HG03558 (cell line): Measurements from ENCODE around the gene KLHL30.
"Not testable (repeated sequence)": the region's sequence is repeated elsewhere in the genome, so short reads cannot be mapped to it uniquely, and the experiment has no call there.

Experiments used
- ATAC-seq: cut with Tn5 transposase; IDR thresholded peaks from one replicate; pipeline ENCODE4 v1.9.1; 2021; ENCODE audit warnings: moderate number of reproducible peaks; ENCODE audit not compliant: unreplicated experiment; ENCODE audit errors: extremely low read depth

KLHL30 gene

DNA sequence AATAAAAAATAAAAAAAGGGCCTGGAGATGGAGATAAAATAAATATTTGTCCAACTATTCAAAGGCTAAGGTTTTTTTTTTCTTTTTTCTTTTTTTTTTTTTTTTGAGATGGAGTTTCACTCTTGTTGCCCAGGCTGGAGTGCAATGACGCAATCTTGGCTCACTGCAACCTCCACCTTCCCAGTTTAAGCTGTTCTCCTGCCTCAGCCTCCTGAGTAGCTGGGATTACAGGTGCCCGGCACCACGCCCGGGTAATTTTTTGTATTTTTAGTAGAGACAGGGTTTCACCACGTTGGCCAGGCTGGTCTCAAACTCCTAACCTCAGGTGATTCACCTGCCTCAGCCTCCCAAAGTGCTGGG is 32.6 kb downstream of the KLHL30 start:
- ATAC-seq = not testable (repeated sequence)

DNA sequence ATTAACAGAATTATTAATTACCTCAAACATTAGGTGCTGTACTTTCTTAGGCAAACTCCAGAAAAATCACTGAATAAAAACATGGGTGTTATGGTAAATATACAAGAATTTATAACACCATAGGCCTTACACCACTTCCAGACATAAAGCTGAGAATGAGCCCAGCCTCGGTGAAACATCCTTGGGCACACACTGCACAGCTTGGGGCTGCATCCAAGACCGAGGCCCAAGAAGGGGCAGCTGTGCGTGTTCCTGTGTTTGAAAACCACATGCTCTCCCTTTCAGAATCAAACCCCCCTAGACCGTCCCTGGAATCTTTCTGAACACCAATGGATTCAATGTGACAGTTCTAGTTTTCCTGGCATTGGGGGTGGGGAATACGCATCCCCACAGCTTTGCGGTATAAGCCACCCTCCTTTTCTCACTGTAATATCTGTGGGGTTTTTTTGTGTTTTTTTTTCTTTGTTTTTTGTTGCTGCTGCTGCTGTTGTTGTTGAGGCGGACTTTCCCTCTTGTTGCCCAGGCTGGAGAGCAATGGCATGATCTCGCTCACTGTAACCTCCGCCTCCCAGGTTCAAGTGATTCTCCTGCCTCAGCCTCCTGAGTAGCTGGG is 33.2 kb downstream of the KLHL30 start:
- no peak for ATAC-seq

DNA sequence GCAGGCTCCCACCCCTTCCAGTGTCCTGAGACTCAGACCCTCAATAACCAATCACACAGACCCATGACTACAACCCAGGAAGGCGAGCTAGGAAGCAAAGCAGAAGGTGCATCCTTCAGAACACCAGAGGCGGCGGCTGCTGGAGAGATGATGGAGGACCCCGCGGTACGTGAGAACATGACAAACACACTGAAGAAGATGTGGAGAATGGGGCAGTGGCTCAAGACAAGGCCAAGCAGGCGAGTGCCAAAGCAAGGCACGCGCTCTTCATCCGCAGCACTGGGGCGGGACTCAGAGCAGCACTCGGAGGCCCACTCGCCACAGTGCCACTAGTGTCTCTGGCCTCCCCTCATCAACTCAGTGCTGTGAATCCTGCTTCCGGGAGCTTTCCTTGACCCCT is 34.0 kb downstream of the KLHL30 start:
- no peak for ATAC-seq

DNA sequence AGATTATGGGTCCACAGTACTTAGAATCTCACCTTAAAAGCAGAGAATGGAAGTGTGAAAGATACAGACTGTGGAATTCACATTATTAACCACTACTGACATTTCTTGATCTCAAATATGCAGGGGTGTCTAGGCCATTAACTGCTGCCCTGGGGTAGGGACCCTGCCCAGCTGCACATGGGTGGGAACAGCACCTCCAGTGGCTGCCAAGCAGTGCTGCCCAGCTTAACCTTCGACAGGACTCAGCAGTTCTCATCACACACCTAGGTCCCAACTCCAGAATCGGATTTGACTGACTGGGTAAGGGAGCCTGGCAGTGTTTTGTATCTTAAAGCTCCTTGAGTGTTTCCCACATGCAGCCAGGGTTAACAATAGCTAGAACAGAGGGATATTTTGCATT is 35.2 kb downstream of the KLHL30 start:
- ATAC-seq = no peak

DNA sequence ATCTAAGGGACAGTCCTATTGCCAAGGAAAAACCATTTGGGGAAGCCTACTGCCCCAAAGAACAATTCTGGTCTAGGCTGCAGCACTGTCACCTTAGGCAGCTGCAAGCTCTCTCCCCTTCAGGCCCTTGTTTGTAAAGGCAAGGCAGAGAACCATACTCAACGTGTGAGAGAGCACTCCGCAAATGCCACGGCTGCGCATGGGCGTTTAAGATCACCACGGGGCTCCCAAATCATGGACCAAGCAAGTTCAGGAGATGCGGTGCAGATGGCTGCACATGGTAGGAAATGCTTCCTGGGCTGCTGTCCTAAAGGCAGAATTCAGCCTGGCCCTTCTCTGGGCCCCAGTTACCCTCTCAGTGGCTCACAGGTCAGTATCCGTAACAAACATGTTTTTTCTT is 35.8 kb downstream of the KLHL30 start:
- ATAC-seq = no peak

DNA sequence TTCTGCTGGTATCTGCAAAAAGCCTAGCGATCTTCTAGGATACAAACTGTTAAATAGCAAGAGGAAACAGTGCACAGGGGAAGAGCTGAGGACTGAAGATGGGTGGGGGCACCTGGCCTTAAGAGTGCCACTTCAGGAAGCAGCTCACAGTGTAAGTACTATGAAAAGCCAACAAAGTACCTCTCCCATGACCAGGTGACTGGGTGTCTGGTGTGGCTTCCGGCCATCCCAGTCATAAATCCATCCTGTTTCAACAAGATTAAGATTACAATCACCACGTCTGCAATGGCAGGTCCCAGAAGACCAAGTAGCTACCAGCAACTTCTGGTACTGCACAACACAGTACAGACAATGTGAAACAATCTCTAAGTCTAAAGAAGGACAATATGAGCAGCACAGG is 36.2 kb downstream of the KLHL30 start:
- no peak for ATAC-seq

DNA sequence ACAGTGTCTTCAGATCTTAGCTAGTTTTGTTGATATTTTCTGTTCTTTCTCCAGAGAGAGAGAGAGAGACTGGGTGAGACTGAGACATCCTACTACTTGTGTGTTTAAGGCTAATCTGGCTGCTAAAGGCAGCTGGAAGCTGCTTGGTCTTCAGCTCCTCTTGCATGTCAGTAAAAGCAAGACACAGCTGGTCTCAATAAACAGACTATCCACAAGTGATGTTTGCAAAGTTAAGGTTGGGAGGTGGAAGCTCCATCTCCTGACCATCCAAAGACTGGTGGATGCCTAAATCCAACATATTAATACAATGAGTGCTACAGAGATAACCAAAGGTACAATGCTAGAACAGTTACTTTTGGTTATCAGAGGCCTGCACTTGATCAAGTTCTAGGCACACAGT is 38.1 kb downstream of the KLHL30 start:
- ATAC-seq = no peak

DNA sequence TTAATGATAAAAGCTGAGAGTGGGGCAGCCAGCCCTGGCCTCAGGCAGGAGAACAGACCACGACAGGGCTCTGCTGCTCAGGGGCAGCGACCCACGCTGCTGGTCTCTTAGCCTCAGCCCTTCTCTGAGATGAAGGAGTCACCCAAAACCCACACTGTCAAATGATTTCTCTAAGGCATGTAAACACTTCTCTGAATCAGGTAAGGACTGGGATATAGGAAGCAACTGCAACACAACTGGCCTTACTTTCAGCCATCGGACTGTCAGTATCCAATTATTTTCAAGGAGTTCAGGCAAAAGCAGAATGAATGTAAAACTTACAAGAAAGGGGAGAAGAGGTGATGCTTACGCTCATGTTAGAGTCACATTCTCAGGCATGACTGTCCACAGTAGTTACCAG is 42.1 kb downstream of the KLHL30 start:
- no peak for ATAC-seq

DNA sequence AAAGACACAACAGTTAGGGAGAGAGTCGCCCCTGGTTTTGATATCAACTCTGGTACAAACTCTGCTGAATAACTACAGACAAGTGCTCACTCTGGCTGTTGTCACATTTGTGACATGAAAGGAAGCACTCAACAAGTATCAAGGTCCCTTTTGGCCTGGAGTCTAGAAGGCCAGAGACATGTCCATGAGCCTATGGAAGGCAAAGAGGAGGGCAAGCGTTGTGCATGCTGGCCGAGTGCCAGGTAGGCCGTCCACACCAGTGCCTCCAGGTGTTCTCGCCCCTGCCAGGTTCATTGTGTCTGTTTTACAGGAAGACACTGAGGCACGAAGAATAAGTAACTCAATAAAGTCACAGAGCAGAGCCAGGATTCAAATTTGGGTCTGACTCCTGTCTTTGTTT is 43.9 kb downstream of the KLHL30 start:
- no peak for ATAC-seq

DNA sequence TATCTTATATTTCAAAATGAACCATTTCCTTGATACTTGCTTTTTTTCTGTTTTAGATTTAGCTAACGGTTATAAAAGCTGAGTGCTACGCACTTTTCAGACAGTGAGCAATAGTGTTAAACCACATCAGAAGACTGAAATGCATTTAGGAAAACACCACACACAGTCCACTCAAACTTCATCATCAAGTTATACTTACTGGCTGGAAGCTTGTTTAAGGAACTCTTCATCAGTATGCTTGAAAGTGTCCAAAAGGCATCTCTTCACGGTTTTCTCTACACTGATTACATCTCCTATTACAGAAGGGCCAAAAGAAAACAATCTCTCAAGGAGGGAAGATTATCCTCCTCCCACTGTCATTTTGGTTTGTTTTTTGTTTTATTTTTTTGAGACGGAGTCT is 45.4 kb downstream of the KLHL30 start:
- ATAC-seq = no peak

DNA sequence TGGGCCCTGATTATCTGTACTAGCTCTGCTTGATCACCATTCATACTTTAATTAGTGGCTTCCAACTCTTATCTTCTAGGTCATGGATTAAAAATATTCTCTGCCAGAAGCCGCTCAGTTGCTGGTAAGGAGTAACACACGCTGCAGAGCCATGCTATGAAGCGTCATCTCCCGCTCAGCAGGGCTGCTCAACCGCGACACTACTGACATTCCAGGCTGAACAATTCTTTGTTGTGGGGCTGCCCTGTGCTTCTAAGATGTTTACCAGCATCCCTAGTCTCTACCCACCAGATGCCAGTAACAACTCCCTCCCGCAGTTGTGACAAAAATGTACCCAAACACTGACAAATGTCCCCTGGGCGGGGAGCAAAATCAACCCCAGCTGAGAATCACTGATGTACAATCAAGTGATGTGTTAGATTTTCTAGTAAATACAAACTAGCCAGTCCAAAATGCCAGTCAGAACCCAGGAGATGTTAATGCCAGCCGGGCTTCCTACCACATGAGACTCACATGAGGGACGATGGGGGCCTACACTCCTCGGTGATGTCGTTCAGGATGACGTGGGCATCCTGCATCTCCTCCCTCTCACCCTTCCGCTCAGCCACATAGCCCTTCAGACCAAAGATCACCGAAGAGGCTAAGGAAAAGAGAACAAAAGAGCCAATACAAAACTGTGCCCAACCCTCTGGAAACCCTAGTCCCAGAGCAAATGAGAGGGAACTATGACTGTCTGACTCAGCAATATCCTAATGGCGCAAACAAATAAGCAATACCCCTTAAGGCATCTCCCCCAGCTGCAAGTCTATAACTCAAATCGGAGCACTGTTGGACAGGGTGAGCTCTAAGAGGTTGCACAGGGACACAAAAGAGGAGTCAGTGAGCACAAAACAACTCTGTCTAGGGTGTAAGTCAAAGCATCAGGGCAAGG is 49.4 kb downstream of the KLHL30 start:
- no peak for ATAC-seq

DNA sequence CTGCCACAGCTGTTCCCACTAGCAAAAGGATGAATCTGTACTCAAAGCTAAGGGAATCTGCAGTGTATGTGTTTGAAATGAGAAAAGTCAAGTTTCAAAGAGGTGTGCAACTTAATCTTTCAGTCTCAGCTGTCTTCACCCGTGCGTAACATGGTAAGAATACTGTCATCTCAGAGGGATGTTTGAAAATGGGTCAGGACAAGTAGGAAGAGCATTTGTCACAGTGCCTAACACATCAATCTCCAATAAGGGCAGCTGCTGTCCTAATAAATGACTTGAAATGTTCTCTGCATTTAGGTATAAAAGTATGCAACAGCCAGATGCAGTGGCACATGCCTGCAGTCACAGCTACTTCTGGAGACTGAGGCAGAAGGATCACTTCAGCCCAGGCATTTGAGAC is 52.0 kb downstream of the KLHL30 start:
- ATAC-seq = no peak
